ENCODE results near the gene CDK6. TPM values are rescaled to one million over a fixed set of nuclear protein-coding genes. Genes with fewer than 3 reads are reported as not detected.

The CDK6 gene
- total RNA-seq, 2 experiments from 2014 or later, result 118 to 229 TPM

- Mint-ChIP-seq H3K4me1 (peaks cover 44% of the 10 kb centered on the region), H3K36me3 (peaks cover 51% of the 10 kb centered on the region), H3K27me3 (no peaks in the 10 kb centered on the region), H3K9me3 (ENCODE audit: low read depth) (peaks cover 16% of the 10 kb centered on the region), H3K27ac (no peak overlapping the region), H3K4me3 (no peak overlapping the region)
- ATAC-seq (peak; percentile 21), DNase-seq (no peak)
- CTCF ChIA-PET, result interaction anchor here (1.0 to 1.4 kb wide), 4 partner anchors 11 to 172 kb away, joined by 3 to 7 read pairs (median 3); no protein-coding TSS in a partner anchor
These were observed 42.6 kb downstream of the CDK6 start for GRCh38 chr7:92793656-92794205.

GRCh38 chr7:92790992-92791391 is 45.4 kb downstream of the CDK6 start:
- Mint-ChIP-seq H3K4me3 (no peak overlapping the region), H3K4me1 (peaks cover 54% of the 10 kb centered on the region), H3K27me3 (no peaks in the 10 kb centered on the region), H3K36me3 (peaks cover 63% of the 10 kb centered on the region), H3K9me3 (ENCODE audit: low read depth) (peaks cover 19% of the 10 kb centered on the region), H3K27ac (peak overlapping the region; percentile 17)
- no peak for DNase-seq
- CTCF ChIA-PET, result no interaction called here
- no peak for ATAC-seq

- CTCF ChIA-PET, result interaction anchor here (1.0 kb wide), 1 partner anchor 9 kb away, joined by 3 read pairs; no protein-coding TSS in a partner anchor
- H3K4me3 Mint-ChIP-seq, result no peak overlapping the region
- H3K36me3 Mint-ChIP-seq, result peaks cover 68% of the 10 kb centered on the region
- DNase-seq (no peak), ATAC-seq (no peak)
- peaks cover 19% of the 10 kb centered on the region for H3K9me3 Mint-ChIP-seq (ENCODE audit: low read depth)
- H3K4me1 Mint-ChIP-seq, result peaks cover 53% of the 10 kb centered on the region
- H3K27me3 Mint-ChIP-seq, result no peaks in the 10 kb centered on the region
- peak overlapping the region; percentile 4 for H3K27ac Mint-ChIP-seq
These were observed 47.7 kb downstream of the CDK6 start for GRCh38 chr7:92788559-92789183.

- CTCF ChIA-PET, result interaction anchor here (1.2 kb wide), 1 partner anchor 47 kb away, joined by 5 read pairs; no protein-coding TSS in a partner anchor
- Mint-ChIP-seq H3K27ac (no peak overlapping the region), H3K9me3 (ENCODE audit: low read depth) (peaks cover 15% of the 10 kb centered on the region), H3K36me3 (peaks cover 67% of the 10 kb centered on the region), H3K27me3 (no peaks in the 10 kb centered on the region), H3K4me3 (no peak overlapping the region), H3K4me1 (peaks cover 54% of the 10 kb centered on the region)
- DNase-seq (no peak), ATAC-seq (no peak)
These were observed 50.5 kb downstream of the CDK6 start for GRCh38 chr7:92785923-92786322.

- no peak for DNase-seq
- peaks cover 59% of the 10 kb centered on the region for H3K36me3 Mint-ChIP-seq
- H3K4me3 Mint-ChIP-seq, result no peak overlapping the region
- CTCF ChIA-PET, result no interaction called here
- H3K4me1 Mint-ChIP-seq, result peaks cover 50% of the 10 kb centered on the region
- H3K27ac Mint-ChIP-seq, result peak overlapping the region; percentile 16
- no peaks in the 10 kb centered on the region for H3K27me3 Mint-ChIP-seq
- ATAC-seq, result no peak
- H3K9me3 Mint-ChIP-seq (ENCODE audit: low read depth), result peaks cover 8% of the 10 kb centered on the region
These were observed 51.4 kb downstream of the CDK6 start for GRCh38 chr7:92784935-92785334.

- no peak for ATAC-seq
- H3K36me3 Mint-ChIP-seq, result peaks cover 50% of the 10 kb centered on the region
These were observed 52.8 kb downstream of the CDK6 start for GRCh38 chr7:92783260-92784201.

GRCh38 chr7:92782855-92783254 is 53.5 kb downstream of the CDK6 start:
- Mint-ChIP-seq H3K4me1 (peaks cover 50% of the 10 kb centered on the region), H3K27me3 (no peaks in the 10 kb centered on the region), H3K9me3 (ENCODE audit: low read depth) (peaks cover 3% of the 10 kb centered on the region), H3K4me3 (no peak overlapping the region), H3K36me3 (peaks cover 54% of the 10 kb centered on the region), H3K27ac (no peak overlapping the region)
- DNase-seq (no peak), ATAC-seq (no peak)
- CTCF ChIA-PET, result interaction anchor here (1.2 to 1.6 kb wide), 2 partner anchors 17 to 50 kb away, joined by 3 to 4 read pairs; no protein-coding TSS in a partner anchor

More at GRCh38 chr7:92783260-92784201, 52.8 kb downstream of the CDK6 start:
- H3K9me3 Mint-ChIP-seq (ENCODE audit: low read depth), result peaks cover 5% of the 10 kb centered on the region
- no peak for DNase-seq
- H3K4me1 Mint-ChIP-seq, result peaks cover 51% of the 10 kb centered on the region
- H3K27ac Mint-ChIP-seq, result no peak overlapping the region
- H3K27me3 Mint-ChIP-seq, result no peaks in the 10 kb centered on the region
- no peak overlapping the region for H3K4me3 Mint-ChIP-seq
- CTCF ChIA-PET, result interaction anchor here (1.2 to 1.6 kb wide), 2 partner anchors 16 to 49 kb away, joined by 3 to 4 read pairs; no protein-coding TSS in a partner anchor

GRCh38 chr7:92782236-92782635 is 54.1 kb downstream of the CDK6 start:
- ATAC-seq (no peak), DNase-seq (no peak)
- Mint-ChIP-seq H3K4me3 (no peak overlapping the region), H3K4me1 (peaks cover 48% of the 10 kb centered on the region), H3K27ac (no peak overlapping the region), H3K9me3 (ENCODE audit: low read depth) (peaks cover 3% of the 10 kb centered on the region), H3K27me3 (no peaks in the 10 kb centered on the region), H3K36me3 (peaks cover 54% of the 10 kb centered on the region)
- CTCF ChIA-PET, result no interaction called here

GRCh38 chr7:92781117-92781720 is 55.2 kb downstream of the CDK6 start:
- H3K4me3 Mint-ChIP-seq, result no peak overlapping the region
- H3K27ac Mint-ChIP-seq, result peak overlapping the region; percentile 1
- CTCF ChIA-PET, result interaction anchor here (1.0 kb wide), 1 partner anchor 52 kb away, joined by 3 read pairs; no protein-coding TSS in a partner anchor
- H3K9me3 Mint-ChIP-seq (ENCODE audit: low read depth), result peaks cover 3% of the 10 kb centered on the region
- no peaks in the 10 kb centered on the region for H3K27me3 Mint-ChIP-seq
- ATAC-seq, result no peak
- DNase-seq, result no peak
- H3K36me3 Mint-ChIP-seq, result peaks cover 60% of the 10 kb centered on the region
- H3K4me1 Mint-ChIP-seq, result peaks cover 48% of the 10 kb centered on the region

- Mint-ChIP-seq H3K27me3 (no peaks in the 10 kb centered on the region), H3K9me3 (ENCODE audit: low read depth) (peaks cover 3% of the 10 kb centered on the region), H3K27ac (no peak overlapping the region), H3K4me3 (no peak overlapping the region), H3K36me3 (peaks cover 57% of the 10 kb centered on the region), H3K4me1 (peaks cover 37% of the 10 kb centered on the region)
- CTCF ChIA-PET, result interaction anchor here (1.4 kb wide), 1 partner anchor 9 kb away, joined by 3 read pairs; no protein-coding TSS in a partner anchor
- DNase-seq (no peak), ATAC-seq (no peak)
These were observed 57.4 kb downstream of the CDK6 start for GRCh38 chr7:92778972-92779371.

- H3K27me3 Mint-ChIP-seq, result no peaks in the 10 kb centered on the region
- DNase-seq (no peak), ATAC-seq (no peak)
- CTCF ChIA-PET, result interaction anchor here (1.4 kb wide), 1 partner anchor 8 kb away, joined by 3 read pairs; no protein-coding TSS in a partner anchor
- H3K4me1 Mint-ChIP-seq, result peaks cover 33% of the 10 kb centered on the region
- peaks cover 62% of the 10 kb centered on the region for H3K36me3 Mint-ChIP-seq
- no peak overlapping the region for H3K27ac Mint-ChIP-seq
- H3K9me3 Mint-ChIP-seq (ENCODE audit: low read depth), result peaks cover 3% of the 10 kb centered on the region
- no peak overlapping the region for H3K4me3 Mint-ChIP-seq
These were observed 58.4 kb downstream of the CDK6 start for GRCh38 chr7:92777993-92778392.

GRCh38 chr7:92773808-92774207 is 62.6 kb downstream of the CDK6 start:
- no peaks in the 10 kb centered on the region for H3K9me3 Mint-ChIP-seq (ENCODE audit: low read depth)
- CTCF ChIA-PET, result no interaction called here
- peaks cover 34% of the 10 kb centered on the region for H3K4me1 Mint-ChIP-seq
- no peak overlapping the region for H3K27ac Mint-ChIP-seq
- H3K36me3 Mint-ChIP-seq, result peaks cover 63% of the 10 kb centered on the region
- DNase-seq (no peak), ATAC-seq (no peak)
- no peaks in the 10 kb centered on the region for H3K27me3 Mint-ChIP-seq
- H3K4me3 Mint-ChIP-seq, result no peak overlapping the region

GRCh38 chr7:92769844-92770243 is 66.5 kb downstream of the CDK6 start:
- Mint-ChIP-seq H3K27ac (peak overlapping the region; percentile 60), H3K9me3 (ENCODE audit: low read depth) (no peaks in the 10 kb centered on the region), H3K4me1 (peaks cover 59% of the 10 kb centered on the region), H3K4me3 (no peak overlapping the region), H3K36me3 (peaks cover 71% of the 10 kb centered on the region), H3K27me3 (no peaks in the 10 kb centered on the region)
- DNase-seq (no peak), ATAC-seq (no peak)
- CTCF ChIA-PET, result interaction anchor here (1.2 kb wide), 2 partner anchors 8 to 63 kb away, joined by 3 to 6 read pairs; no protein-coding TSS in a partner anchor

All from activated CD8-positive, alpha-beta memory T cell treated with anti-CD3 and anti-CD28 coated beads, Interleukin-2, amount 10 ng/mL, durations not matched to agents 7 days and 5 days (primary cell).